ENCODE measurements around the gene SLC22A1. TPM values are rescaled to one million over a fixed set of nuclear protein-coding genes. Genes with fewer than 3 reads are reported as not detected.
A peak's percentile ranks its signal among the peaks of the same experiment; 100 is the strongest.

SLC22A1 gene
- total and polyA plus RNA-seq, 10 of the 15 experiments (the other 5 are each of a cell fraction or from before 2014, with no cell fraction given) = 0.09 to 0.28 (median 0.15) TPM; not detected in 3

DNA sequence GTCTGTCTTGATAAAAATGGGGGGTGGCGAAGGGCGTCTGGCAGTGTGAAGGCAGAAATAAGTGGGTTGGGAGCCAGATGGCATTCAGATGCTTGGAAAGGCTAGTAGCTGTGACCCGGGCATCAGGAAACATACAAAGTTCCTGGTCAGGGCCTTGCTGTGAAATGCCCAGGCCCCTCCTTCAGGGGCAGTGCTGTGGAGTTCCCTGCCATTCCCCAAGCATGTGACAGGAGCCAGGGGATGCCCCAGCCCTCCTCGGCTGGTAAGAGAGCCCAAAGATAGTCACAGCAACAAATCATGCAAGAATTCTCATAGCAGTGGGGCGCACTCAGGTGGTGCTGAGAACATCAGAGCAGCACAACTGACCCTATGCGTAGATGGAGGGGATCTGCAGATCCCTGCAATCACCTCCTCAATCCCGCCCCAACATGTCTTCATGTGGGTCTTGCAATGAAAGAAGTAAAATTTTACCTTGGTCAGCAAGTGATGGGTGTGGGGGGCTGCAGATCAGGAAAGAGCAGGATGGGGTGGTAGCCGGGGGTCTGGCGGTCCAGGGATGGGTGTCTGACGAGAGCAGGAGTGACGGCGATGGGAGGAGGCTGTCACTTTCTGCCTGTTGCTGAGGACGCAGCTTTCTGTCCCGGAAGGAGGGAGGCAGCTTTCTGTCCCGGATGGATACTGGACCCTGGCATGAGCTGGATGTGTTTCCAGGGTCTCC lies 39.5 kb downstream of the SLC22A1 start (continued):
- no peak for TF ChIP-seq USF1 (IDR thresholded peaks at IDR 0.05; ENCODE audit: borderline replicate concordance, extremely low read length, insufficient read depth, low read depth, low read length)
- TF ChIP-seq ATF7 (IDR thresholded peaks at IDR 0.05; ENCODE audit: low read depth) = no peak

- intact Hi-C loops (cut with micrococcal nuclease; ENCODE audit: unreplicated experiment) (no loop called here), in situ Hi-C loops (cut with MboI) (no loop called here)
- ChIA-PET RAD21 (ENCODE audit: unreplicated experiment) (no interaction called here), SMC1A (ENCODE audit: uncharacterized antibody, unreplicated experiment) (interaction anchor here (1.6 kb wide), 1 partner anchor 8 kb away, joined by 4 read pairs; no protein-coding TSS in a partner anchor), CTCF (interaction anchor here (0.6 to 1.2 kb wide), 3 partner anchors 130 to 294 kb away, joined by 3 read pairs; no protein-coding TSS in a partner anchor), POLR2A (no interaction called here)
- H3K79me2 ChIP-seq (ENCODE audit: control insufficient read depth, insufficient read depth, low read length) = no peaks in the 10 kb centered on the region
- DNase-seq (ENCODE audit: low read depth, low spot score) (no peak), ATAC-seq (no peak), FAIRE-seq (no peak)
- no peak overlapping the region for H3K27ac ChIP-seq (ENCODE audit: control insufficient read depth, insufficient read depth)
- no peak overlapping the region for H3K4me3 ChIP-seq
- H3K9me3 ChIP-seq (replicated peaks; ENCODE audit: control insufficient read depth, insufficient read depth, low read length) = no peaks in the 10 kb centered on the region
- no peaks in the 10 kb centered on the region for H3K36me3 ChIP-seq (ENCODE audit: control insufficient read depth in 2 of 2, insufficient read depth in 2 of 2, low read length in 1 of 2)
- no peak overlapping the region for H3K4me2 ChIP-seq (ENCODE audit: control insufficient read depth, insufficient read depth)
- no TSS peak for BruUV-seq (replicated peaks)
- no peak overlapping the region for H2AFZ ChIP-seq (ENCODE audit: control insufficient read depth, low read depth, low read length)
- no peaks in the 10 kb centered on the region for H3K27me3 ChIP-seq (replicated peaks in 1 of 2; ENCODE audit: control insufficient read depth in 2 of 2, insufficient read depth in 2 of 2, low read length in 1 of 2)
- H3K4me1 ChIP-seq (ENCODE audit: control insufficient read depth, insufficient read depth, low read length) = no peaks in the 10 kb centered on the region
- 53% methylated on average over 5 of the region's 5 CpGs for WGBS (ENCODE audit: insufficient coverage, insufficient replicate concordance, low lambda C conversion rate, missing lambda C conversion rate)
- no peak overlapping the region for H3K9ac ChIP-seq (ENCODE audit: control insufficient read depth, insufficient read depth, low read length)
- H4K20me1 ChIP-seq (ENCODE audit: control insufficient read depth, insufficient read depth) = no peaks in the 10 kb centered on the region
- TF ChIP-seq RBBP5 (conservative IDR thresholded peaks at IDR 0.05) = no peak
- 0 out of 2 replicates have a peak, but pooled peaks have one; percentile 28 for TF ChIP-seq RAD51 (IDR thresholded peaks at IDR 0.05)
These were observed 40.0 kb downstream of the SLC22A1 start for GRCh38 chr6:160161647-160161986.

Measured in GM12878 (cell line).